GM21737 (cell line): ENCODE results near the gene LIPN.

Experiments used
- ATAC-seq: cut with Tn5 transposase; IDR thresholded peaks from one replicate; pipeline ENCODE4 v1.9.1; 2021; ENCODE audit warnings: mild to moderate bottlenecking, moderate library complexity; ENCODE audit not compliant: unreplicated experiment

The LIPN gene

GRCh38 chr10:88826388-88826787, 66.6 kb downstream of the LIPN start:
- no peak for ATAC-seq

GRCh38 chr10:88827671-88828070, 67.9 kb downstream of the LIPN start:
- no peak for ATAC-seq

- ATAC-seq, result no peak
Observed at GRCh38 chr10:88828310-88828709, 68.5 kb downstream of the LIPN start.
